Activated T-cell treated with anti-CD3 and anti-CD28 coated beads, Interleukin-2, amount 50 U/mL, for 72 hours (primary cell): ENCODE data around the gene XPNPEP2. TPM values are rescaled to one million over a fixed set of nuclear protein-coding genes. Genes with fewer than 3 reads are reported as not detected.

Experiments
- ATAC-seq, 2 donors: fragments of 150-1000 bp; cut with Tn5 transposase; replicated peaks in 1 of 2; 2 replicates each; pipeline ENCODE4 v1.10.0; 2021; ENCODE audit warnings: moderate library complexity in 2 of 2, mild to moderate bottlenecking in 1 of 2
- DNase-seq, 2 donors: peaks; one replicate each; pipeline ENCODE4 v3.0.0; 2021 to 2022; ENCODE audit warnings: mixed read lengths in 1 of 2
- H3K27ac Mint-ChIP-seq: one replicate; pipeline ENCODE4 v1.8.0; 2022; ENCODE audit warnings: mild to moderate bottlenecking, moderate library complexity, mixed read lengths
- H3K27me3 Mint-ChIP-seq: one replicate; pipeline ENCODE4 v1.8.0; 2022; ENCODE audit warnings: low read depth, mixed read lengths
- H3K36me3 Mint-ChIP-seq, 2 donors: one replicate each; pipeline ENCODE4 v1.8.0; 2022; ENCODE audit warnings: mixed read lengths in 2 of 2, mild to moderate bottlenecking in 1 of 2; ENCODE audit not compliant: insufficient read depth in 2 of 2
- H3K4me1 Mint-ChIP-seq: one replicate; pipeline ENCODE4 v1.8.0; 2022; ENCODE audit warnings: low read depth, mixed read lengths
- H3K4me3 Mint-ChIP-seq, 2 donors: one replicate each; pipeline ENCODE4 v1.8.0; 2022; ENCODE audit warnings: mild to moderate bottlenecking in 2 of 2, mixed read lengths in 2 of 2, moderate library complexity in 2 of 2
- H3K9me3 Mint-ChIP-seq, 2 donors: one replicate each; pipeline ENCODE4 v1.8.0; 2022; ENCODE audit warnings: mixed read lengths in 2 of 2
- total RNA-seq, 2 donors: library from RNA; stranded (reverse); gene quantifications; one replicate each; pipeline ENCODE4 v1.2.3, GENCODE V29; 2022

XPNPEP2 gene
- total RNA-seq, 2 donors from 2014 or later, result 0.24 to 0.42 TPM

DNA sequence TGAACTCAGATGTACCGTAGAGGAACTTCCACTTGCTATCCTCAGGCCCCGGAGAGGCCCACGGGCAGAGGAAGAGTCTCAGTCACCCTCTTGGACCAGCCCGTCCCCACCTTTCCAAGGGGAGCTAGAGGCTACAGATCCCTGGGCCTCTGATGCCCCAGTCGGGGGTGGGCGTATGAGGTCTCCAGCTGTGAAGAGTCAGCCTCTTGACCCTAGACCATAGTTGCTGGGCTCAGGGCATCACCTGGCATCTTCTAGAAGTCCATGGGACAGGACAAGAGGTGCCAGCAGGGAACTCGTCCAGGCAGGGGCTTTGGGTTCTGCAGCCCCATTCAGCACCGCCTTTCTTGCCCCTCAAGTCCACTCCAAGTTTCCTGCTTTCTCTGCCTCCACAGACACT lies 52.6 kb downstream of the XPNPEP2 start:
- no peak overlapping the region for H3K4me3 Mint-ChIP-seq
- no peaks in the 10 kb centered on the region for H3K27me3 Mint-ChIP-seq
- no peaks in the 10 kb centered on the region for H3K9me3 Mint-ChIP-seq
- ATAC-seq, result no peak
- H3K27ac Mint-ChIP-seq, result peak overlapping the region; percentile 40
- peaks cover 5 to 10% of the 10 kb centered on the region in 2 donors for H3K36me3 Mint-ChIP-seq
- H3K4me1 Mint-ChIP-seq, result peaks cover 10% of the 10 kb centered on the region
- DNase-seq, result no peak

GRCh38 chrX:129791961-129792570 lies 53.3 kb downstream of the XPNPEP2 start:
- H3K4me1 Mint-ChIP-seq, result peaks cover 6% of the 10 kb centered on the region
- peaks cover 4 to 6% of the 10 kb centered on the region in 2 donors for H3K36me3 Mint-ChIP-seq
- H3K27me3 Mint-ChIP-seq, result no peaks in the 10 kb centered on the region
- ATAC-seq, result no peak
- DNase-seq, result no peak
- no peak overlapping the region for H3K4me3 Mint-ChIP-seq
- H3K9me3 Mint-ChIP-seq, result no peaks in the 10 kb centered on the region
- no peak overlapping the region for H3K27ac Mint-ChIP-seq

DNA sequence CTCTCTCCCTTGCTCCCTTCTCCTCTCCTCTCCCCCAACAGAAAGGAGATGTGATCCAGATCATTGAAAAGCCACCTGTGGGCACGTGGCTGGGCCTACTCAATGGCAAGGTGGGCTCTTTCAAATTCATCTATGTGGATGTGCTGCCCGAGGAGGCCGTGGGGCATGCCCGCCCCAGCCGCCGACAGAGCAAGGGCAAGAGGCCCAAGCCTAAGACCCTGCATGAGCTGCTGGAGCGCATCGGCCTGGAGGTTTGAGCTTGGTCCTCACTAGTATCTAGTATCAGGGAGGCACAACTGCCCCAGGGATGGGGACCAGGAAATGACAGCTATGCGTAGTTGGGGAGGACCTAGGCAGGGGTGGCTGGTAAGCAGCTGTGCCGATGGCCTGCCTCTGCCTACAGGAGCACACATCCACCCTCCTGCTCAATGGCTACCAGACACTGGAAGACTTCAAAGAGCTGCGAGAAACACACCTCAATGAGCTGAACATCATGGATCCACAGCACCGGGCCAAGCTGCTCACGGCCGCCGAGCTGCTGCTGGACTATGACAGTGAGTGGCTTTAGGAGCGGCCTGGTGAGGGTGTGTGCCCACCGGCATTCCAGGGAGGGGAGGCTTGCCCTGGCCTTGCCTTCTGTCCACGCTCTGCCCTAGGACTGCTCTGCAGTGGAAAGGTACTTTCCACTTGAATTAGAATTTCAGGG lies 54.0 kb downstream of the XPNPEP2 start:
- Mint-ChIP-seq H3K4me1 (peaks cover 8% of the 10 kb centered on the region), H3K27me3 (no peaks in the 10 kb centered on the region), H3K27ac (no peak overlapping the region), H3K9me3 (no peaks in the 10 kb centered on the region), H3K36me3 (peaks cover 0 to 4% of the 10 kb centered on the region in 2 donors), H3K4me3 (no peak overlapping the region)
- ATAC-seq (no peak), DNase-seq (no peak)

GRCh38 chrX:129793604-129794191 lies 54.9 kb downstream of the XPNPEP2 start:
- no peaks in the 10 kb centered on the region for H3K27me3 Mint-ChIP-seq
- no peak overlapping the region for H3K4me3 Mint-ChIP-seq
- H3K9me3 Mint-ChIP-seq, result no peaks in the 10 kb centered on the region
- ATAC-seq (no peak), DNase-seq (no peak)
- peaks cover 0 to 4% of the 10 kb centered on the region in 2 donors for H3K36me3 Mint-ChIP-seq
- no peak overlapping the region for H3K27ac Mint-ChIP-seq
- H3K4me1 Mint-ChIP-seq, result peaks cover 17% of the 10 kb centered on the region

GRCh38 chrX:129795584-129795983 lies 56.8 kb downstream of the XPNPEP2 start:
- H3K36me3 Mint-ChIP-seq, result peaks cover 0 to 7% of the 10 kb centered on the region in 2 donors
- no peak for DNase-seq
- no peak overlapping the region for H3K4me3 Mint-ChIP-seq
- H3K9me3 Mint-ChIP-seq, result no peaks in the 10 kb centered on the region
- H3K27ac Mint-ChIP-seq, result no peak overlapping the region
- H3K4me1 Mint-ChIP-seq, result peaks cover 32% of the 10 kb centered on the region
- H3K27me3 Mint-ChIP-seq, result no peaks in the 10 kb centered on the region
- ATAC-seq, result no peak

GRCh38 chrX:129797251-129797906 lies 58.6 kb downstream of the XPNPEP2 start:
- Mint-ChIP-seq H3K27me3 (no peaks in the 10 kb centered on the region), H3K36me3 (peaks cover 0 to 7% of the 10 kb centered on the region in 2 donors), H3K4me3 (no peak overlapping the region), H3K4me1 (peaks cover 32% of the 10 kb centered on the region), H3K9me3 (no peaks in the 10 kb centered on the region), H3K27ac (no peak overlapping the region)
- DNase-seq (no peak), ATAC-seq (peak; percentile 14 to 23)

DNA sequence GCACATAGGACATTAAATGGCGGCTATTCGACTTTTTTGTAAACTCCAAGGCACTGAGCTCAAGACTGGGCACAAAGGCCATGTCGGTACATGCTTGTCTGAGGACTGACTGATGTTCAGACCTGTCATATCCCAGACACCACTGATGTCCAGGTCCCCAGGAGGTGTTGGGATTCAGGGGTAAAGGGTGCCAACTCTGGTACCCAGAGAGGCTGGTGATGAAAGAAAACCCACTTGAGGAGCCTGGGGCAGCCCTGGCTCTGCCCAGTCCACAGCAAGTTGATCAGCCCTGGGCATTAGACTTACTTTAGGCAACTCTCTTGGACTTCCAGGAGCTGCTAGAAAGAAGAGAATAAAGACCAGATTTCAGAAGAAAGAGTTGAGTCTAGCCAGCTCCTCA lies 59.7 kb downstream of the XPNPEP2 start:
- H3K4me1 Mint-ChIP-seq, result peaks cover 32% of the 10 kb centered on the region
- DNase-seq (no peak), ATAC-seq (peak; percentile 4 to 33)
- H3K4me3 Mint-ChIP-seq, result peak overlapping the region; percentile 21 to 50
- H3K36me3 Mint-ChIP-seq, result peaks cover 0 to 7% of the 10 kb centered on the region in 2 donors
- no peaks in the 10 kb centered on the region for H3K9me3 Mint-ChIP-seq
- H3K27me3 Mint-ChIP-seq, result no peaks in the 10 kb centered on the region
- peak overlapping the region; percentile 45 for H3K27ac Mint-ChIP-seq

DNA sequence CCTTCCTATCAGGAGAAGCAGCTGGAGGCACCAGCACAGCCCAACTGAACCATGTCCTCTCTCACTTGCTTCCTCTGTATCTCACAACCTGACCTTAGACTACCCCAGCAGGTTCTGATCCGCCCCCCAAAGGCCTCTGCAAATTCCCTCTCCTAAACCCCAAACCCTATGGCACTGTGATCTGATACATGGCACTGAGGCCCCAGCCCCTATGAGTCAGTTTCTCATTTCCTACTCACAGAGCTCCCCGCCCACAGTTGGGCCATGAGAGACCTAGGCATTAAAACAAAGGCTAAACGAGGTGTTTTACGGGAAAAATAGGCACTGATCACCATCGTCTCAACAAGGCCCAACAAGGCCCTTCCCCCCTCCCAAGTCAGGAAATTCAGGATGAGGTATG lies 60.1 kb downstream of the XPNPEP2 start:
- Mint-ChIP-seq H3K36me3 (peaks cover 0 to 7% of the 10 kb centered on the region in 2 donors), H3K9me3 (no peaks in the 10 kb centered on the region), H3K27me3 (no peaks in the 10 kb centered on the region), H3K27ac (peak overlapping the region; percentile 45), H3K4me1 (peaks cover 32% of the 10 kb centered on the region), H3K4me3 (peak overlapping the region; percentile 21 to 50)
- DNase-seq (peak in 1 of 2 donors; percentile 54), ATAC-seq (peak; percentile 87 to 89)

DNA sequence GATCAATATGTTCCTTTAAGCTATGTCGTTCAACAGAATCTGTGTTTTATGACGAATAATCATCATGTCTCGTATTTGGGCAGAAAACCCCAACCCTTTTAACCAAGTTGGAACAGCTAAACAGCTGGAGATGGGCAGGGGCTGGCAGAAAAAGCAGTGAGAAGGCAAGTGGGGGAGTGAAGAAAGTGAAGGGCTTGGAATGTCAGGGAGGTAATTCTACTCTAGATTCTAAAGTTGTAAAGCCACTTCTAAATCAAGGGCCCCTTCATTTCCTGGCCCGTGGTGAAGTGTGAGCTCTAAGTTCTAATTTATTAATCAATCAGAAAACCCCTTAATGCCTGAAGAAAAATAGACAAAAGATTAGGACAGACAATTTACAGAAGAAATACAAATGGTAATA lies 61.4 kb downstream of the XPNPEP2 start:
- Mint-ChIP-seq H3K4me3 (no peak overlapping the region), H3K27me3 (peaks cover 2% of the 10 kb centered on the region), H3K4me1 (peaks cover 32% of the 10 kb centered on the region), H3K9me3 (no peaks in the 10 kb centered on the region), H3K36me3 (peaks cover 0 to 4% of the 10 kb centered on the region in 2 donors), H3K27ac (peak overlapping the region; percentile 80)
- no peak for ATAC-seq
- no peak for DNase-seq

- Mint-ChIP-seq H3K4me3 (no peak overlapping the region), H3K27ac (no peak overlapping the region)
- ATAC-seq, result no peak
These were observed 64.1 kb downstream of the XPNPEP2 start for GRCh38 chrX:129802863-129803262.

GRCh38 chrX:129804806-129805205 lies 66.0 kb downstream of the XPNPEP2 start:
- Mint-ChIP-seq H3K36me3 (peaks cover 0 to 2% of the 10 kb centered on the region in 2 donors), H3K4me3 (no peak overlapping the region), H3K9me3 (no peaks in the 10 kb centered on the region), H3K27ac (no peak overlapping the region), H3K27me3 (peaks cover 7% of the 10 kb centered on the region), H3K4me1 (peaks cover 20% of the 10 kb centered on the region)
- ATAC-seq (peak in 1 of 2 donors; percentile 13), DNase-seq (no peak)

More at GRCh38 chrX:129802863-129803262, 64.1 kb downstream of the XPNPEP2 start:
- no peaks in the 10 kb centered on the region for H3K9me3 Mint-ChIP-seq
- peaks cover 7% of the 10 kb centered on the region for H3K27me3 Mint-ChIP-seq
- H3K4me1 Mint-ChIP-seq, result peaks cover 23% of the 10 kb centered on the region
- peaks cover 0 to 6% of the 10 kb centered on the region in 2 donors for H3K36me3 Mint-ChIP-seq
- DNase-seq, result no peak

GRCh38 chrX:129808158-129808828 lies 69.5 kb downstream of the XPNPEP2 start:
- DNase-seq, result no peak
- peaks cover 0 to 4% of the 10 kb centered on the region in 2 donors for H3K36me3 Mint-ChIP-seq
- peaks cover 17% of the 10 kb centered on the region for H3K4me1 Mint-ChIP-seq
- H3K9me3 Mint-ChIP-seq, result no peaks in the 10 kb centered on the region
- peak overlapping the region in 1 of 2 donors; percentile 45 for H3K4me3 Mint-ChIP-seq
- peak overlapping the region; percentile 63 for H3K27ac Mint-ChIP-seq
- H3K27me3 Mint-ChIP-seq, result peaks cover 7% of the 10 kb centered on the region
- ATAC-seq, result no peak
